ENCODE data around the gene DPPA2. TPM values are rescaled to one million over a fixed set of nuclear protein-coding genes. Genes with fewer than 3 reads are reported as not detected.

The DPPA2 gene
- total and polyA plus RNA-seq, 2 of the 8 experiments (the other 6 are each of a cell fraction or from before 2014, with no cell fraction given): 7.8 to 12.6 TPM

- H3K23me2 ChIP-seq (ENCODE audit: low read depth, low read length): no peaks in the 10 kb centered on the region
- H3K56ac ChIP-seq (replicated peaks; ENCODE audit: insufficient read length, low read depth, low read length): no peak overlapping the region
- CTCF ChIA-PET (ENCODE audit: partially characterized antibody): interaction anchor here (1.1 to 2.1 kb wide), 4 partner anchors 8 to 85 kb away, joined by 3 to 15 read pairs (median 4); no protein-coding TSS in a partner anchor
- no peak overlapping the region for H2BK12ac ChIP-seq (ENCODE audit: low read depth, low read length)
- H3K27me3 ChIP-seq (replicated peaks in 1 of 4; ENCODE audit: control insufficient read depth in 3 of 4, extremely low read depth in 1 of 4, insufficient read depth in 3 of 4, low read length in 3 of 4): peaks cover 0 to 1% (median 0%) of the 10 kb centered on the region in 4 experiments; a peak in 1 of 7 replicates
- no peak overlapping the region for H4K8ac ChIP-seq (ENCODE audit: extremely low read depth, insufficient read depth, low read length)
- H2BK20ac ChIP-seq (ENCODE audit: low read length): no peak overlapping the region
- H3K18ac ChIP-seq (ENCODE audit: extremely low read depth, low read length): no peak overlapping the region
- no peaks in the 10 kb centered on the region for H3K79me2 ChIP-seq (ENCODE audit: control insufficient read depth in 1 of 2, insufficient read depth in 2 of 2, low read length in 2 of 2)
- H3K4me1 ChIP-seq (replicated peaks in 1 of 4; ENCODE audit: control insufficient read depth in 3 of 4, insufficient read depth in 4 of 4, low read length in 3 of 4): no peaks in the 10 kb centered on the region; a peak in 1 of 7 replicates
- H4K5ac ChIP-seq (ENCODE audit: insufficient read length, low read depth, low read length): no peak overlapping the region
- no peak overlapping the region for H3K14ac ChIP-seq (ENCODE audit: insufficient read length)
- no peak overlapping the region for H3K4ac ChIP-seq (replicated peaks; ENCODE audit: insufficient read length, low read depth, low read length)
- H2AFZ ChIP-seq (ENCODE audit: low read length): no peak overlapping the region
- H3K36me3 ChIP-seq (ENCODE audit: control insufficient read depth in 2 of 4, insufficient read depth in 4 of 4, low read length in 3 of 4): no peaks in the 10 kb centered on the region
- DNase-seq (ENCODE audit: low read depth in 1 of 2, low spot score in 2 of 2) (no peak), FAIRE-seq (no peak)
- H4K91ac ChIP-seq (replicated peaks; ENCODE audit: insufficient read length, low read length): no peak overlapping the region
- H3K79me1 ChIP-seq (ENCODE audit: low read depth, low read length): no peaks in the 10 kb centered on the region
- H3K4me3 ChIP-seq (ENCODE audit: extremely low read depth in 1 of 4, insufficient read depth in 2 of 4, low read depth in 3 of 4, low read length in 4 of 4): no peak overlapping the region
- H3K4me2 ChIP-seq (ENCODE audit: insufficient read depth in 1 of 2, low read depth in 2 of 2, low read length in 2 of 2): no peak overlapping the region
- H2BK5ac ChIP-seq (ENCODE audit: low read depth, low read length): no peak overlapping the region
- no peaks in the 10 kb centered on the region for H4K20me1 ChIP-seq (replicated peaks in 1 of 2; ENCODE audit: control insufficient read depth in 1 of 2, insufficient read depth in 2 of 2, low read length in 2 of 2)
- H2AK5ac ChIP-seq (ENCODE audit: low read depth, low read length): no peak overlapping the region
- no peak overlapping the region for H3K9ac ChIP-seq (replicated peaks in 1 of 4; ENCODE audit: extremely low read depth in 1 of 4, low read depth in 3 of 4, low read length in 3 of 4)
- no peak overlapping the region for H2BK15ac ChIP-seq (ENCODE audit: low read length)
- no peaks in the 10 kb centered on the region for H3K9me3 ChIP-seq (ENCODE audit: insufficient read depth in 2 of 2, low read depth in 1 of 2, low read length in 1 of 2)
- no peak overlapping the region for H2BK120ac ChIP-seq (replicated peaks; ENCODE audit: low read depth, low read length)
- no peak overlapping the region for H3K27ac ChIP-seq (ENCODE audit: low read depth, low read length)
- H3K23ac ChIP-seq (ENCODE audit: insufficient read length): no peak overlapping the region
- POLR2A ChIA-PET (ENCODE audit: partially characterized antibody): interaction anchor here (0.7 to 1.1 kb wide), 4 partner anchors 41 to 50 kb away, joined by 3 to 5 read pairs (median 4); no protein-coding TSS in a partner anchor
- TF ChIP-seq BACH1 (IDR thresholded peaks at IDR 0.05; ENCODE audit: low read length): no peak
Observed at GRCh38 chr3:109284071-109284470, 32.2 kb downstream of the DPPA2 start.
